GM19193 (cell line): ENCODE measurements around the gene PBLD.

Experiments
- POLR2A ChIP-seq: IDR thresholded peaks from 4 replicates; pipeline ENCODE4 v1.6.1; 2011; ENCODE audit not compliant: insufficient read depth, insufficient read length; ENCODE audit errors: extremely low read depth

Gene PBLD

DNA sequence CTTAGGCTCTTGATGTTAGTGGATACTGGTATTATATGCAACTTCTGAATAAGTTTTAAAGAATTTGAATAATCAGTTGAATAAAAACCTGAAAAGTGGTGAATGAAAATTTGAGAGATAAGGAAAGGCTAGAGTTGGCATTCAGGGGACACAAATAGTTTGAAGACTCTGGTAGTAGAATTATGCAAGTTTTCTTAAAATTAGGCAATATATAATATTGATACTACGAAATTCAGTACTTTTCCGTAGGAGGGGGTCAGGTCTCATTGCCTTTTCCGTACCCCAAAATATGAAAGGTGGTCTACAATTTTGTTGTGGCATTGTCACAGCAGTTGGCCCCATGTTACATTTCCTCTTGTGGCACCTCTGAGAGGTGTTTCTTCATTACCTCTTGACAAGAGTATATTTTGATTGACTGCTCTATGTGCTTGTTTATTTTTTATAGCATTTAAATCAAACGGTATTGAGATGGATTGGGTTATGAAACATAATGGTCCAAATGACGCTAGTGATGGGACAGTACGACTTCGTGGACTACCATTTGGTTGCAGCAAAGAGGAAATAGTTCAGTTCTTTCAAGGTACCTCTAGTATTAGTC, 4.1 kb upstream of the PBLD start:
- no peak for TF ChIP-seq POLR2A

GRCh38 chr10:68334672-68335467, 2.1 kb upstream of the PBLD start:
- TF ChIP-seq POLR2A = no peak

DNA sequence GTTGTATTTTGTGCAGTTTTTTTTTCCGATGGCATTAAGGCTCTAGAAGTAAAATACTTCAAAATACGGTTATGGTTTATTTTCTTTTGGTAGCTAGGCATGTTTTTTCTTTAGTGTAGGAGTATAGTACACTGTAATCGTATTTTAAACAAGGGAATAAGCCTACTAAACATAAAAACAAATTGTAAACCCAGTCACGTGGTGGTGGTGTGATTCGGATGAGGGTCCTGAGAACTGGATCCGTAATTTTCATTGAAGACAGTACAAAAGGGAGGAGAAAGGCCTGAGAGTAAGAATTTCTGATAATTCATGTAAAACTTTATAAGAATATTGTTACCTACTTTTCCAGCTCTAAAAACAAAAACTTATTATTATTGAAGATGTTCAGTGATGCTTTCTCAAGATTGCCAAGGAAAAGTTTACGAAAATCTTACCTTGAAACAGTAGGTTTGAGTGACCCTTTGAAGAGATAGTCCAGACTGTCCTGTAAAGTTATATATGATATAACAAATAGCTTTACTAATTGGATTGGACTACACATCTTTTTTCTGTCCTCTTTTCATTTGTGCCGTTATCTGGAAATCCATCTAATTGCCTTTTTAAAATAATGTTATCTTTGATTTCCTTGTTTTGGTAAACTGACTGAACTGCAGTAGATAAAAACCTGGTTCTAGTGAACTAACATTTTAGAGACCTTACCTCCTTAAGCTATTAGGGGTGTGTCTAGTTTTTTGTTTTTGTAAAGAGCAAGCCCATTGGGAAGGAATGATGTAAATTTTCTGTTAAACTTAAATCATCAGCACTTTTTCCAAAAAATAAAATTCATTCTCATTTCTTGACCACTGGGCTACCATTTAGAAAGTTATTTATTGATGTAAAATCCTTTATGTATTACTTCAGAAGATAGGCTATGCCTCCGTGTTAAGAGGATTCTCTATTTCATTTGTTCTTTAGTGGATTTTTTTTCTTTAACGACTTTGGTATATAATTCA, 1.0 kb upstream of the PBLD start:
- no peak for TF ChIP-seq POLR2A

- no peak for TF ChIP-seq POLR2A
Measured at GRCh38 chr10:68333058-68333395, 299 bp upstream of the PBLD start.

GRCh38 chr10:68331455-68332258, 1.1 kb downstream of the PBLD start, which contains the start of gene HNRNPH3:
Gene HNRNPH3, plus strand, starts transcription at chr10:68332064. Its CDS starts 5,158 bp downstream, at chr10:68337222.
- TF ChIP-seq POLR2A = peak; percentile 99

- no peak for TF ChIP-seq POLR2A
Measured at GRCh38 chr10:68330852-68331454, 1.8 kb downstream of the PBLD start.

DNA sequence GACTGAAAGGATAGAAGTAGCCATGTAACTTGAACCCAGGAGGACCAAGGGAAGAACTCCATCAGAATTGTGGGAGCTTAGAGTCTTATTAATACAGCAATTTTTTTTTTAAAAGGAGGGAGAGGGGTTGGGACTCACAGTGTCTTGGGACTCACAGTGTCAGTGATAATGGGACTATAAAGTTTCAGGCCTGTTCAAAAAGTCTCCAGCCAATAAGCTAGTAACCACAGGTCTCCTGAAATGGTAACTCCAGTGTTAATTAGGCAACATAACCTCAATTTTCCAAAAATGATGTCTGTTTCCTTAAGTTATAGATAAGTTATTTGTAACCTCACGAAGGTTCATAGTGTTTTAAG, 3.2 kb downstream of the PBLD start:
- no peak for TF ChIP-seq POLR2A

DNA sequence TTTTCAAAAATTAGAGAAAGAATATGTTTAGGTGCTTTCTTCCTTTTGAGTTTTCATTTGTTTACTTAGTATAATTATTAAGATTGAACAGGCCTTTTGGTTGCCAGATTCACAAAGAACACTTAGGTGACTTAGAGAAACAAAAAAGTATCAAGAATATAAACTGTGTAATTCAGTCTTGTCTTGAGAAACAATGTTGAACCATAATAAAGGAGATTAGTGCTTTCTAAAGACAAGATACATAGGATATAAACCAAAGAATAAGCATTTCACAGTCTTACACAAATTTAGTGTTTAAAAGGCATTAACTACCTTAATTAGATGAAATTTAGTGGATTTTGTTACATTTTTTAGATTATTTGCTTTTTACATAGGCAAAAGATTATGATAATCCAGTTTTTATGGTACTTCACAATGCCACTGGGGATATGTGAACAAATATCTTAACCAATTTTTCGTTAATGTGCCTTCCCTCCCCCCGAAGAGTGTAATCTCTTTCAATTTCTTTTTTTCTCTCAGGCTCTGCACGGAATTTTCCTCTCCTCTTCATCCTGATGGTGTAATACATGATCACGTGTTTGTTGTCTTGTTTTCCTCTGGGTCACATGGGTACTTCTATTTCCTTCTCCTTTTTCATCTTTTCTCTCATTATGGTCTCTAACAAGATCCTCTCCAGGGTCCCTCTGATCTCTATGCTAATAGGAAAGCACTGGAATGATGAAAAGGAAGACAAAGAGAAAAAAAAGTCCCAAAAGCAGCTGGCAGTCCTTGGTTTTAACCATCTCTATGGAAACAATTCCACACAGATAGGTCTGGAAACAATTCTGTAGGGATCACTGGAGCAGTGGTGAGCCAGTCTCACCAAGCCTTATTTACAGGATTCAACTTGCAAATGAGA, 4.6 kb downstream of the PBLD start:
- TF ChIP-seq POLR2A = no peak

DNA sequence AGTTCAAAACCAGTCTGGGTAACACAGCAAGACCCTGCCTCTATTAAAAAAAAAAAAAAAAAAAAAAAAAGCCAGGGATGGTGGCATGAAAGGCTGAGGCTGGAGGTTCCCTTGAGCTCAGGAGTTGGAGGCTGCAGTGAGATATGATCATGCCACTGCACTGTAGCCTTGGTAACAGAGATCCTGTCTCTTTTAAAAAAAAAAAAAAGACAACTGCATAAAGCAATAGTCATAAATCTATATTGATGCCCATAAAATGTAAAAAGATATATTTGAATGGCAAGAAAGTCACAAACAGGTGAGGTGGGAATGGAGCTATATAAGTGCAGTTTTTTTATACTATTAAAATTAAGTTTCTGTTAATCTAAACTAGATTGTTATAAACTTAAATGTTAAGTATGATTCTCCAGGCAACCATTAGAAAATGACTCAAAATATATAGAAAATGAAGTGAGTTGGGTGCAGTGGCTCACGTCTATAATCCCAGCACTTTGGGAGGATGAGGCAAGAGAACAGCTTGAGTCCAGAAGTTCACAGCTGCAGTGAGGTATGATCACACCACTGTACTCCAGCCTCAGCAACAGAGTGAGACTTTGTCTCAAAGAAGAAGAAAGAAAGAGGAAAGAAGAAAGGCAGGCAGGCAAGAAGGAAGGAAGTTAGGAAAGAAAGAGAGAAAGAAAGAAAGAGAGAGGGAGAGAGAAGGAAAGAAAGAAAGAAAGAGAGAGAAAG, 14.2 kb downstream of the PBLD start:
- TF ChIP-seq POLR2A = no peak

DNA sequence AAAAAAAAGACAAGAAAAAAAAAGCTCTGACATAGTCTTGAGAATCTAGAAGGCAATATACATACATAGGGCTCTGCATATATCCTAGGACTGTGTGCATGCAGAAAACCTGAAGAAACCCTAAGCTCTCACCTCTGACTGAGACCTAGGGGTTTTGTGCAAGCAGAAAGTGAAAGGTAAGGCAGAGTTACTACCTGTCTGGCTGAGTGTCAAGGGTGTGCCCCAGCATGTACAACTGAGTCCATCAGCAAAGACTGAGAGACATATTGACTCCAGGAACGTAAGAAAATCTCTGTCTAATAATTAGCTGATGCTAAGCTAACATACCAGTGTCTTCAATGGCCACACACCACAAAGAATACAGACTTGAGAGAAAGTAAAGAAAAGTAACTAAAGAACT, 17.1 kb downstream of the PBLD start:
- TF ChIP-seq POLR2A = no peak

DNA sequence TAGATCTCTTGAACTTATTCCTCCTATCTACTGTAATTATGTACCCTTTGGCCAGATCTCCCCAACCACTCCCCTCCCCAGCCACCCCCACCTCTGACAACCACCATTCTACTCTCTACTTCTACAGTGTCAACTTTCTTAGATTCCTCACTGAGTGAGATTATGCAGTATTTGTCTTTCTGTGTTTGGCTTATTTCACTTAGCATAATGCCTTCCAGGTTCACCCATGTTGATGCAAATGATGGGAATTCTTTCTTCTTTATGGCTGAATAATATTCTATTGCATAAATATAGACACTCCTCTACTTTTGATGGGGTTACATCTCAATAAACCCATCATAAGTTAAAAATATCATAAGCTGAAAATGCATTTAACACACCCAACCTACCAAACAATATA, 22.2 kb downstream of the PBLD start:
- no peak for TF ChIP-seq POLR2A

- no peak for TF ChIP-seq POLR2A
Measured at GRCh38 chr10:68305854-68306253, 26.9 kb downstream of the PBLD start.
